ENCODE results near the gene RBMS3. TPM values are rescaled to one million over a fixed set of nuclear protein-coding genes. Genes with fewer than 3 reads are reported as not detected.

The RBMS3 gene
- total and polyA plus RNA-seq, 9 donors = 11.6 to 79.2 (median 63.1) TPM

DNA sequence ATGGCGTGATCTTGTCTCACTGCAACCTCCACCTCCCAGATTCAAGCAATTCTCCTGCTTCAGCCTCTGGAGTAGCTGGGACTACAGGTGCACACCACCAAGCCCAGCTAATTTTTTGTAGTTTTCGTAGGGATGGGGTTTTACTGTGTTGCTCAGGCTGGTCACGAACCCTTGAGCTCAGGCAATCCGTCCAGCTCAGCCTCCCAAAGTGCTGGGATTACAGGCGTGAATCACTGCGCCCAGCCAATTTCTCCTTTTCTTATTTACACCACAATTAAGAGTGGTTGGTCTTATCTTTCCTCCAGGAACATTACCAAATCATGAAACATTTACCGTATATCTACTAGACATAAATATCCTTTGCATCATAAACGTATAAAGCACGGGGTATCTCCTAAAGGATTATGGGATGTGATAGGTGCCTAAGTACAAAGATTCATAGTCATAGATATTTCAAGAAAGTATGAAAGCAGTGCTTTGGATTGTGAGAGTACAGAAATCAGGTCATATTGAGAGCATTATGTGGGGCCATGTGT is 194.5 kb downstream of the RBMS3 start:
- 40 to 56% (median 55%) methylated on average over 9 of the region's 9 CpGs for WGBS, 3 donors

DNA sequence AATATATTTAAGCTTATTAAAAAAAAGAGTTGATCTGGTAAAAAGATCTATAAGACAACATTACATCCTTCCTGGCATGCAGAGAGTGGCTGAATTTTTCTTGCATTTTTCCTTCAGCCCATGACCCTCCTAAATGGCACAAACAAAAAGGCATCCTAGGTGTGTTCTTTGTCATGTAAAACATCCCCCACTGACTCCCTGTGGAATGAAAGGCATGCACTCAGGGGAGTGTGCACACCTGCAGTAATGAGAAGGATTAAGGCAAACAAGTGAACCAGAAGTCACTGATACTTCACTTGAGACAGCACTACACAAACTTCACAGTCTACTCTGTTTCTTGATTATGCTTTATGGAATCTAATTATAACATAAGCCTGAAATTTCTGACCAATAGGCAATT is 195.0 kb downstream of the RBMS3 start:
- Histone ChIP-seq H3K4me3 (no peak overlapping the region), H3K27me3 (no peaks in the 10 kb centered on the region), H3K36me3 (no peaks in the 10 kb centered on the region), H3K9me3 (no peaks in the 10 kb centered on the region), H3K4me1 (ENCODE audit: insufficient read depth) (peaks cover 4% of the 10 kb centered on the region), H3K27ac (no peak overlapping the region)
- no peak for DNase-seq
- intact Hi-C loops (cut with DNase I) = no loop called here
- TF ChIP-seq POLR2A (IDR thresholded peaks at IDR 0.05) (no peak), EP300 (IDR thresholded peaks at IDR 0.05) (no peak)
- TF ChIP-seq, protein P1, sequence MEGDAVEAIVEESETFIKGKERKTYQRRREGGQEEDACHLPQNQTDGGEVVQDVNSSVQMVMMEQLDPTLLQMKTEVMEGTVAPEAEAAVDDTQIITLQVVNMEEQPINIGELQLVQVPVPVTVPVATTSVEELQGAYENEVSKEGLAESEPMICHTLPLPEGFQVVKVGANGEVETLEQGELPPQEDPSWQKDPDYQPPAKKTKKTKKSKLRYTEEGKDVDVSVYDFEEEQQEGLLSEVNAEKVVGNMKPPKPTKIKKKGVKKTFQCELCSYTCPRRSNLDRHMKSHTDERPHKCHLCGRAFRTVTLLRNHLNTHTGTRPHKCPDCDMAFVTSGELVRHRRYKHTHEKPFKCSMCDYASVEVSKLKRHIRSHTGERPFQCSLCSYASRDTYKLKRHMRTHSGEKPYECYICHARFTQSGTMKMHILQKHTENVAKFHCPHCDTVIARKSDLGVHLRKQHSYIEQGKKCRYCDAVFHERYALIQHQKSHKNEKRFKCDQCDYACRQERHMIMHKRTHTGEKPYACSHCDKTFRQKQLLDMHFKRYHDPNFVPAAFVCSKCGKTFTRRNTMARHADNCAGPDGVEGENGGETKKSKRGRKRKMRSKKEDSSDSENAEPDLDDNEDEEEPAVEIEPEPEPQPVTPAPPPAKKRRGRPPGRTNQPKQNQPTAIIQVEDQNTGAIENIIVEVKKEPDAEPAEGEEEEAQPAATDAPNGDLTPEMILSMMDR (IDR thresholded peaks at IDR 0.05) = no peak

More for the DNA sequence above, 194.5 kb downstream of the RBMS3 start:
- Histone ChIP-seq H3K4me3 (no peak overlapping the region), H3K27ac (no peak overlapping the region), H3K36me3 (no peaks in the 10 kb centered on the region), H3K9me3 (no peaks in the 10 kb centered on the region), H3K27me3 (no peaks in the 10 kb centered on the region), H3K4me1 (ENCODE audit: insufficient read depth) (peaks cover 4% of the 10 kb centered on the region)
- peak in 1 of 5 donors; percentile 9 for DNase-seq
- no peak for TF ChIP-seq EP300 (IDR thresholded peaks at IDR 0.05)
- TF ChIP-seq POLR2A (IDR thresholded peaks at IDR 0.05) = no peak
- TF ChIP-seq, protein P1 (IDR thresholded peaks at IDR 0.05) = no peak
- intact Hi-C loops (cut with DNase I) = no loop called here

DNA sequence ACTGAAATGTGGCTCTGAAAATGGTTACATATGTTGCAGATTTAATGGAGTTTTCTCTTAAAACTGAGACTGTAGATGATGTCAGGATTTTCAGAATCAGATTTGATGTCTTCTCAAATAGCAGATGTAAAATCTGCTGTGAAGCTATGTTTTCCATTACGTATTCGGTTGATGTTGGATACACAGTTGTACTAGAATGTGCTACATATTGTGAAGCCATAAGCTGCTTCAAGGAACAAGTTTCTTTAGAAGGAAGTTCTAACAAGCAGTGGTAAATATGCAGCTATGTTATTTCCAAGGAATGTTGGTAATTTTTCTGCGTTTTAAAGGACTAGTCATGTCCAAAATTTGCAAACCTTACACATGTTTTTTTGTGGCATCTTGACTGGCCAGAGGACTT is 197.7 kb downstream of the RBMS3 start:
- H3K36me3 ChIP-seq = no peaks in the 10 kb centered on the region
- DNase-seq = no peak
- H3K4me3 ChIP-seq = no peak overlapping the region
- peaks cover 4% of the 10 kb centered on the region for H3K4me1 ChIP-seq (ENCODE audit: insufficient read depth)
- no peaks in the 10 kb centered on the region for H3K9me3 ChIP-seq
- intact Hi-C loops (cut with DNase I) = no loop called here
- 86 to 90% (median 87%) methylated on average over 3 of the region's 3 CpGs for WGBS, 3 donors
- no peak for TF ChIP-seq EP300 (IDR thresholded peaks at IDR 0.05)
- TF ChIP-seq, protein P1 (IDR thresholded peaks at IDR 0.05) = no peak
- TF ChIP-seq POLR2A (IDR thresholded peaks at IDR 0.05) = no peak
- no peak overlapping the region for H3K27ac ChIP-seq
- H3K27me3 ChIP-seq = no peaks in the 10 kb centered on the region

DNA sequence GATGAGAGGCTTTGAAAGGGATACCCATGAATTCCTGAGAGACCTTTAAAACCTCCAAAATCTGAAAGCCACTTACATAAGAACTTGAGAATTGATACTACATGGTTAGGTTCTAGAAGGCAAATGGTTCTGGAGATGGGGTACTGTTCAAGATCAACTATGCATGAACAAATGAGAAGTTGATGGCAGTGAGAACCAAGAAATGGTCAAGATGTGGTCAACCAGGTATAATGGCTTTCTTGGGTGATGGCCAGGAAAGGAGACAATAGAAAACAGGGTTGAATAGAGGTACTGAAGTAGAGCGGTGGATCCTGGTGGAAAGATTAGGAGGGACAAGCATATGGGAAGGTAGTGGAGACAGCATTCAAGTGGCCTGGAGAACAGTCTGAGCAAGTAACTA is 200.4 kb downstream of the RBMS3 start:
- no peak for TF ChIP-seq POLR2A (IDR thresholded peaks at IDR 0.05)
- TF ChIP-seq, protein P1 (IDR thresholded peaks at IDR 0.05) = no peak
- TF ChIP-seq EP300 (IDR thresholded peaks at IDR 0.05) = no peak
- Histone ChIP-seq H3K36me3 (no peaks in the 10 kb centered on the region), H3K27me3 (no peaks in the 10 kb centered on the region), H3K4me1 (ENCODE audit: insufficient read depth) (peaks cover 2% of the 10 kb centered on the region), H3K4me3 (no peak overlapping the region), H3K27ac (no peak overlapping the region), H3K9me3 (no peaks in the 10 kb centered on the region)
- intact Hi-C loops (cut with DNase I) = no loop called here
- DNase-seq = no peak
- WGBS, 3 donors = 94 to 98% (median 97%) methylated on average over 1 of the region's 1 CpG
